ENCODE results near the gene MSMO1.

DNA sequence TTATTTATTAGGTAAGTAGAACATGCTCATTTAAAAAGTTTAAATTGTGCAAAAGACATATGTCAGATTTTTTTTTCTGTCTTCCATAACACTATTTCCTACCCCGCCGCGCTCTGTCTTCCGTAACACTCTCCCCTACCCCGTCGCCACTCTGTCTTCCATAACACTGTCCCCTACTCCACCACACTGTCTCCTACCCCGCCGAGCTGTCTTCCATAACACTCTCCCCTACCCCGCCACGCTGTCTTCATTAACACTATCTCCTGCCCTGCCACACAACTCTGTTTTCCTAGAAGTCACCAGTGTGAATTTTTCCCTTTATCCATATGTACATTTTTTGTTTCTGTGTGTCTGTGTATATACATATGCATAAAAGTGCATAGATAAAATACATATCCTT lies 4.4 kb downstream of the MSMO1 start:
- TF ChIP-seq, protein P1, sequence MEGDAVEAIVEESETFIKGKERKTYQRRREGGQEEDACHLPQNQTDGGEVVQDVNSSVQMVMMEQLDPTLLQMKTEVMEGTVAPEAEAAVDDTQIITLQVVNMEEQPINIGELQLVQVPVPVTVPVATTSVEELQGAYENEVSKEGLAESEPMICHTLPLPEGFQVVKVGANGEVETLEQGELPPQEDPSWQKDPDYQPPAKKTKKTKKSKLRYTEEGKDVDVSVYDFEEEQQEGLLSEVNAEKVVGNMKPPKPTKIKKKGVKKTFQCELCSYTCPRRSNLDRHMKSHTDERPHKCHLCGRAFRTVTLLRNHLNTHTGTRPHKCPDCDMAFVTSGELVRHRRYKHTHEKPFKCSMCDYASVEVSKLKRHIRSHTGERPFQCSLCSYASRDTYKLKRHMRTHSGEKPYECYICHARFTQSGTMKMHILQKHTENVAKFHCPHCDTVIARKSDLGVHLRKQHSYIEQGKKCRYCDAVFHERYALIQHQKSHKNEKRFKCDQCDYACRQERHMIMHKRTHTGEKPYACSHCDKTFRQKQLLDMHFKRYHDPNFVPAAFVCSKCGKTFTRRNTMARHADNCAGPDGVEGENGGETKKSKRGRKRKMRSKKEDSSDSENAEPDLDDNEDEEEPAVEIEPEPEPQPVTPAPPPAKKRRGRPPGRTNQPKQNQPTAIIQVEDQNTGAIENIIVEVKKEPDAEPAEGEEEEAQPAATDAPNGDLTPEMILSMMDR (IDR thresholded peaks at IDR 0.05) = no peak
- no peak for TF ChIP-seq POLR2A (IDR thresholded peaks at IDR 0.05)
